IPS-18c (cell line): Measurements from ENCODE around the gene IPO9.

ENCODE experiments used
- H3K4me3 ChIP-seq: 2 replicates; pipeline ENCODE4 v1.7.0; 2013; ENCODE audit warnings: low read depth, mild to moderate bottlenecking, low read length, moderate library complexity; ENCODE audit not compliant: insufficient read depth
- H3K9me3 ChIP-seq: one replicate; pipeline ENCODE4 v1.6.1; 2013; ENCODE audit warnings: mild to moderate bottlenecking, low read length, moderate library complexity; ENCODE audit not compliant: control insufficient read depth, insufficient read depth

Gene IPO9

DNA sequence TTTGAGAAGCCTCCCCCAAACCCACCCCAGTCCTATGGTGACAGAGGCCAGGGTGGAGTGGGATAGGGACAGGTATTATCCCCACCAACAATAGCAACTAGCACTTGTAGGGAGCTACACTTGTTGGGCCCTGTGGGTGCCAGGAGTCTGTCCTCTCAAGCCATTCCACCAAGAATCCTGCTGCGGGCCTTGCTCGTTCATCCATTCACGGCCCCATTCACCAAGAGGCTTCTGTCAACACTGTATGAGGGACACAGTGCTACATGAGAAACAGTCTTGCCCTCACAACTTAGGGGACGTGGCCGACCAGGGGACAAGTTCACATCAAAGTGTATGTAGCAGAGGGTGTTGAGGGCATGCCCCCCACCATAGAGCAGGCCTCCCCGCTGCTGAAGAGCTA, 78.7 kb downstream of the IPO9 start:
- H3K9me3 ChIP-seq, result no peaks in the 10 kb centered on the region
- no peak overlapping the region for H3K4me3 ChIP-seq

- Histone ChIP-seq H3K9me3 (no peaks in the 10 kb centered on the region), H3K4me3 (no peak overlapping the region)
These were observed 83.0 kb downstream of the IPO9 start for GRCh38 chr1:201911826-201912571.

DNA sequence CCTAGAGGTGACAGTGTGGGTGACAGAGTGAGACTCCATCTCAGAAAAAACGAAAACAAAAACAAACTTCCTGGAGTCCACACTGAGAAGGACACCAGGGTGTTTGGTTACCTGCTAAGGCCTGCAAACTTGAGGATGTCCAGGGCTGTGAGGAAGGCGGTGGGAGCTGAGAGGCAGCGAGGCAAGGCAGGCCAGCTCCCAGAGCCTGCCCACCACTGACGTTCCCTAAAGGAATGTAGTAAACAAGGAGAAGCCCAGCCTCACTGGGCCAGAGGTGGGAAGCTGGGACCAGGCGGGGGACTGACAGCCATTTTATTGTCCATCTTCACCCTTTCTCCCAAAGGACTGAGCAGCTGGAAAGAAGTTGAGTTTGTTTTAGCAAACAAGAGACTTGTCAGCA, 83.9 kb downstream of the IPO9 start:
- H3K4me3 ChIP-seq, result no peak overlapping the region
- no peaks in the 10 kb centered on the region for H3K9me3 ChIP-seq

DNA sequence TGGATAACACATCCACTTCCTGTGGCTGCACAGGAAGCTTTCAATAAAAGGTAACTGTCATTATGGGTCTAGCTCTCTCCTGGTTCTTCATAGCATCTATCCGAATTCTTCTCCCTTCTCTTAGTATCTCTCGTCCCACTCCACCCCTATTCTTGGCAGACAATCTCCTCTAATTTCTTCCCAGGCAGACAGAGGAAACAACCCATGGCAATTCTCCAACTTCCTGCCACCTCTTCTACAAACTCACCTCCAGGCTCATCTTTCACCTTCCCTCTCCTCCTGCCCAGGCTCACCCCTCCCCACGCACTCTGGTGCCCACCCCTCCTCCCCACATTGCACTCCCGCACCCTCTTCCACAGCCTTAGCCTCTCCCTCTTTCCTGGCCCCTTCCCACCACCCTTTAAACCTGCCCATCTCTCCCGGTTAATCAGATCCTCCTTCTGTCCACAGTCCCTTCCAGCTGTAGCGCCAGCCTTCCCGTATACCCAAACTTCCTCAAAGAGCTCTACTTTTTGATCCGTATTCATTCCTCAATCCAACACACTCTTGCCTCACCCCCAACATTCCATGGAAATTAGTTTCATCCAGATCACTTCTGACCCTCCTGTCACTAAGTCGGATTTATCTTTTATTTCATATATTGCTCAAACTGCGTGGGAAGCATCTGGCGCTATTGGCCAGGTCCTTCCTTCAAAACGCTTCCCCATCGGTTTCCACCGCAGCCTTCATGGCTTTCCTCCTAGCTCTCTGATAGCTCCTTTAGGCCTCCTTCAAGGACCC, 85.7 kb downstream of the IPO9 start:
- Histone ChIP-seq H3K9me3 (no peaks in the 10 kb centered on the region), H3K4me3 (no peak overlapping the region)

DNA sequence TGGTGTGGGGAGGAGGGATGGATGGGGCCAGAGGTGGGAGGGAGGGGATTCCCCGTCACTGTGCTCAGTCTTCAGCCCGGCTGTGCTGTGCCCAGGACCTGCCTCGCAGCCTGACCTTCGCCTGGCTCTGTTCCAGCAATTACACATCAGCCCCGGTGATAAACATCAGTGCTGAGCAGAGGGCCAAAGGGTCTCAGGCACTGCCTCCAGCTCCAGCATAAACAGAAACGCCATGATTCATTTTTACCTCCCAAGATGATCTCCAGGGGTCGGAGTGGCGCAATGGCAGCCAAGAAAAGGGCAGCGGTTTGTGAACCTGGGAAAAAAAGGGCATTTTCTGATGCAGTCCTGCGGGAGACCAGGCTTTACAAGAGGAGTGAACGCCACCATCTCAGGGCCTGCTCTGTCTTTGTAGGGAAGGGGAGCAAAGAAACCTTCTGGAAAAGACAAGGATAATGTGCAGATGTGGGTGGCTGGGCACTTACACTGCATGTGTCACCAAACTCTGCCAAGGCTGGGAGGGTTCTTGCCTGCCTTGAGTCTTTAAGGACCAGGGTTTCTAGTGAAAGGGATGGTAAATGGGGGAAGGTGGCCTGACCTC, 87.8 kb downstream of the IPO9 start:
- Histone ChIP-seq H3K9me3 (no peaks in the 10 kb centered on the region), H3K4me3 (no peak overlapping the region)

- H3K9me3 ChIP-seq, result no peaks in the 10 kb centered on the region
- H3K4me3 ChIP-seq, result no peak overlapping the region
These were observed 88.5 kb downstream of the IPO9 start for GRCh38 chr1:201917362-201918033.

GRCh38 chr1:201918343-201918742, 89.4 kb downstream of the IPO9 start:
- no peak overlapping the region for H3K4me3 ChIP-seq

GRCh38 chr1:201921952-201922558, 93.1 kb downstream of the IPO9 start:
- H3K9me3 ChIP-seq, result no peaks in the 10 kb centered on the region
- H3K4me3 ChIP-seq, result no peak overlapping the region

More at GRCh38 chr1:201918343-201918742, 89.4 kb downstream of the IPO9 start:
- no peaks in the 10 kb centered on the region for H3K9me3 ChIP-seq

GRCh38 chr1:201925301-201925567, 96.3 kb downstream of the IPO9 start:
- H3K4me3 ChIP-seq, result no peak overlapping the region
- no peaks in the 10 kb centered on the region for H3K9me3 ChIP-seq

DNA sequence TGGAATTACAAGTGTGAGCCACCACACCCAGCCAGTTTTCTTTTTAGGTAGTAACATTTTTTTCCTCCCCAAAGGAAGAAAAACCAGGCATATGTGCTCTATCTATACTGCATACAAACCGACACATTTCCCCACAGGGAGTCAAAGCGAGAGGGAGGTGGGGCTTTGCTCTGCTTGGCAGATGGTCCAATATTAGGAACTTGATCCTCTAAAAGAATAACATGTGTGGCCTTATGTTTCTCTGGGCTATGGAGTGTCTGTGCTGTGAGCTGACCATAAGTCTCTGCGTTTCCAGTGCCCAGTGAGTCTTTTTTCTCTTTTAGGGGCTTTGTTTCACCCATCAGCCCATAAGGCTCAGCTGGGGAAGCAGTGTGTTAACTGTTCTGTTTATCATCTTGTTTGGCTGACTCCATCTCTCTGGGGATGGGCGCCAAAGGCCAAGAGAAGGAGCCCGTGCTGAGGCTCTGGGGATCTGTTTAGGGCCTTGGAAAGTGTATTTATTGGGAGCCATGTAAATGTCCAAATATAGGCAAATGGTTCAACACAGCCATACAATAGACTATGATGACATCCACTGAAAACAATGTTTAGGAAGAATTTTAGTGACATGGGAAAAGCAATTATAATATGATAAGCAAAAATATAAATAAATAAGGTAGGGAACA, 97.2 kb downstream of the IPO9 start:
- Histone ChIP-seq H3K4me3 (no peak overlapping the region), H3K9me3 (no peaks in the 10 kb centered on the region)

DNA sequence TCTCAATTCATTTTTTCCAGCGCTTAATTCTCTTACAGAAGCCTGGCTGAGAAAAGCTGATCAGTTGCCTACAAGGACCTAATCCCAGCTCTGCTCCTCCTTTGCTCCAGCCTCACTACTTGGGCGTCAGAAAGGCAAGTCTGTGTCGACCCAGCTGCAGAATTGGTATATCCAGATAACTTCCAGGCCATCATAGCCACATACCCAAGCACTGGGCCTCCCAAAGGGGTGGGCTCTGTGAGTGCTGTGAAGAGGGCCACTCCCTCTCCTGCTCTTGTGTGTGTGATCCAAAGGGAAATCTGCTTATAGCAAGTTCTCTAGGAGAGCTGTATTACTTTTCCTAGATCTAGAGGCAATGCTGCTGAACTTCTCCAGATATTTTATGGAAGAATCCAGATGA, 99.3 kb downstream of the IPO9 start:
- Histone ChIP-seq H3K4me3 (no peak overlapping the region), H3K9me3 (no peaks in the 10 kb centered on the region)

DNA sequence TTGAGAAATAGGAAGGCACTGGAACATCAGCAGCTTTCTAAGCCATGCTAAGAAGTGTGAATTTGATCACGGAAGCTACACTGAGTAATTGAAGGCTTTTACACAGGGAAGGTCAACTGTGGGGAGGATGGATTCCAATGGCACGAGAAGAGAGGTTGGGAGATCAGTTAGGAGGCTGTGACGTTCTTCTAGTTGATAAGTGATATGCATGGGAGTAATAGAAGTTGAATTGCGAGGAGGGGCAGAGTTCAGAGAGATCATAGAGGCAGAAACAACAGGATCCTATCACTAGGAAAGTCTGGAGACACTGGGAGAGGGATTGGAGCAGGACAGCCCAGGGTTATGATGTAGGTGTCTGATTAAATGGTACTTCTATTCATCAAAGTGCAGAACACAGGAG, 101.2 kb downstream of the IPO9 start:
- H3K4me3 ChIP-seq, result no peak overlapping the region
- H3K9me3 ChIP-seq, result no peaks in the 10 kb centered on the region

DNA sequence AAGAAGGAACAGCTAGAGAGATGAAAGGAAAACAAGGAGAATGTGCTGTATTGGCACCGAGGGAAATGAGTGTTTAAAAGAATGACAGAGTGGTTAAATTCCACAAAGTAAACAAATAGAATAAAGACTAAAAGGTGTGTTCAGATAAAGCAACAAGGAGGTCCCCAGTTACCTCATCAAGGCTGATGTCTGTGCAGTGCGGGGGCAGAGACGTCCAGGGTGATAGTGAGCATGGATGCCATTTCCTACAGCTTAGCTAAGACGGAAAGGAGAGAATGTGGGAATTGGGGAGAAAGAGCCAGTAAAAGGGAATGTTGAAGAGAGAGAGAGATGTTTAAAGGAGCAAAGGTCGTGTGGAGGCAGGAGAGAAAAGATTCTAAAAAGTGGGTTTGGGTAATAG, 101.8 kb downstream of the IPO9 start:
- Histone ChIP-seq H3K4me3 (no peak overlapping the region), H3K9me3 (no peaks in the 10 kb centered on the region)
